Left renal pelvis (tissue), 4 donors: ENCODE measurements around the gene SEZ6L. TPM values are rescaled to one million over a fixed set of nuclear protein-coding genes. Genes with fewer than 3 reads are reported as not detected.

Experiments
- DNase-seq, 4 donors: peaks; one replicate each; pipeline ENCODE4 v3.0.0-alpha.2; 2013; ENCODE audit warnings: low read depth in 4 of 4, low spot score in 3 of 4
- polyA plus RNA-seq, 4 donors: library from polyadenylated mRNA; unstranded; fragments of 120-200 nt; gene quantifications; one replicate each; pipeline ENCODE4 v1.2.1, GENCODE V29; 2013; ENCODE audit not compliant: insufficient read length in 4 of 4

The SEZ6L gene
- polyA plus RNA-seq, 4 donors, result 0.13 to 1.3 (median 0.38) TPM

- no peak for DNase-seq
These were observed 120.4 kb downstream of the SEZ6L start for GRCh38 chr22:26289611-26290101.

DNA sequence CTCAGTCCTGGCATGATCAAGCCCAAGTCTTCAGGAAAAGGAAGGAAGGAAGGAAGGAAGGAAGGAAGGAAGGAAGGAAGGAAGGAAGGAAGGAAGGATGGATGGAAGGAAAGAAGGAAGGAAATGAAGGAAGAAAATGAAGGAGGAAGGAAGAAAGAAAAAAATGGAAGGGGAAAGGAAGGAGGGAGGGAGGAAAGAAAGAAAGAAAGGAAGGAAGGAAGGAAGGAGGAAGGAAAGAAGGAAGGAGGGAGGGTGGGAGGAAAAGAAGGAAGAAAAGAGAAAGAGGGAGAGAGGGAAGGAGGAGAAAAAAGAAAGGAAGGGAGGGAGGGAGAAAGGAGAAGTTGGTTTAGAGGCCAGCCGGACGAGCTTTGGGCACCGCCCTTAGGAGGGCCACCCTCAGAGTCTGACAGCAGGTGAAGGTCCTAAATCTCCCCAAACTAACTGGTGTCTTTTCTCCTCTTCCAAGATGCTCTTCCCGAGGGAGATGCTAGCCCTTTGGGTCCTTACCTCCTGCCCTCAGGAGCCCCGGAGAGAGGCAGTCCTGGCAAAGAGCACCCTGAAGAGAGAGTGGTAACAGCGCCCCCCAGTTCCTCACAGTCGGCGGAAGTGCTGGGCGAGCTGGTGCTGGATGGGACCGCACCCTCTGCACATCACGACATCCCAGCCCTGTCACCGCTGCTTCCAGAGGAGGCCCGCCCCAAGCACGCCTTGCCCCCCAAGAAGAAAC, 122.8 kb downstream of the SEZ6L start:
- DNase-seq, result no peak

DNA sequence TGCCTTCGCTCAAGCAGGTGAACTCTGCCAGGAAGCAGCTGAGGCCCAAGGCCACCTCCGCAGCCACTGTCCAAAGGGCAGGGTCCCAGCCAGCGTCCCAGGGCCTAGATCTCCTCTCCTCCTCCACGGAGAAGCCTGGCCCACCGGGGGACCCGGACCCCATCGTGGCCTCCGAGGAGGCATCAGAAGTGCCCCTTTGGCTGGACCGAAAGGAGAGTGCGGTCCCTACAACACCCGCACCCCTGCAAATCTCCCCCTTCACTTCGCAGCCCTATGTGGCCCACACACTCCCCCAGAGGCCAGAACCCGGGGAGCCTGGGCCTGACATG, 123.4 kb downstream of the SEZ6L start:
- DNase-seq, result no peak

DNA sequence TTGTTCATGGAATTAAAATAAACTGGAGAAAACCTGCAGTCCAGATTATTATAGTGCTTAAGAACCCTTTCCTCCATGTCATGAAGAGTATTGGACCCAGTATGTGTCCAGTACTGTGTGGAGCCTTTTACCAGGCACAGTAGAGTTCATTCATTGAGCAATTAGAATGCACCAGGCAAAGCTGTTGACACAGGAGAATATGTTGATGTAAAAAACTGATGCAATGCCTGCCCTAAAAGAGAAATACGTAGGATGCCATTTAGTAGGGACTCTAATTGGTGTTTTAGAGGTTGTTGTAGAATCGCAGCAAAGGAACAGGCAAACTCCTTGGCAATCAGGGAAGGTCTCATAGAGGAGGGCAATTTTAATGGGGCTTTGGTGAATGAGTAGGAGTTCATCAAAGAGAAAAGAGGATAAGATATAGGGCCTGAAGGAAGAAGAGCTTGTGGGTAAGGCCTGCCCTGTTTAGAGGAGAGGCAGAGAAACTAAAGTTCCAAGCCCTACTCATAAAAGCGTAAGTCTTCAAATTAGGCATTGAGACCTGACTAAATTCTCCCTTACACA, 126.4 kb downstream of the SEZ6L start:
- DNase-seq, result no peak

DNA sequence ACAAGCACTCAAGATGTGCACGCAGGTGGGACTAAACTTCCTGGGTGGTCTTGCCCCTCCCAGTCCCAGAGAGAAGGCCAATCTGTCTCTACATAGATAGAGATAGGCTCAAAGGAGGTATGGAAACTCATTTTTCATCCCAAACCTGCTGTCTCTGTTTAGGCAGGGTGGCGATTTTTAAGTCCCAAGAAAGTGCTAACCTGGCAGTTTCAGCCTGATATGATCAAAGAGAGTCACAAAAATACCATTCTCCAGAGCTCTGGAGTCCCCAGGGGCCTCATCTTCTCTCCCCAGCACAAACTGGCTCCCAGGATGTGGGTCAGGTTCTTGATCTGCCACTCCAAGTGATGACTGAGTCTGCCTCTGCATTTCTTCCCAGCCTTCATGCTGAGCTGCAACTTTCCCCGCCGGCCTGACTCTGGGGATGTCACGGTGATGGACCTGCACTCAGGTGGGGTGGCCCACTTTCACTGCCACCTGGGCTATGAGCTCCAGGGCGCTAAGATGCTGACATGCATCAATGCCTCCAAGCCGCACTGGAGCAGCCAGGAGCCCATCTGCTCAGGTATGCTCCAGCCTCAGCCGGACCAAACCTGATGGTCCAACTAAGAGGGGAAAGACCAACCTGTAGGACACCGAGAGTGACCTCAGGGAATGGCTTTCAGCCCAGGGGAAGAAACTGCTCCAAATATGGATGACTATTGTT, 129.5 kb downstream of the SEZ6L start:
- no peak for DNase-seq

DNA sequence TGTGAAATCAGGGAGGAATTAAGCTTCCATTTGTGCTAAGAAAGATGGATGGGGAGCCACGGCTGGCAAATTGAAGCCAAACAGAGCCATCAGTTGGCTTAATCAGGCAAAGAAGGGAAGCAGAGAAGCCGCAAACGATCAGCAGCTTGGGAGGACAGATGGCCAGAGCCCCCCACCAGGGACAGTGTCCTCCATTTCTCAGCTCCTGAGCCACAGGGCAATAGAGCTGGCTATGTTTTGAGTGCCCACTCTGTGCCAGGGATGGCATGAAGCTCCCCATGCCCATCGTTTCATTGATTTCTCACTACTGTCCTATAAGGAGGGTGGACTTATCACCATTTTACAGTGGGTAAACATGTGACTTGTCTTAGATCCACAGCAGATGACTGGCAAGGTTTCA, 133.5 kb downstream of the SEZ6L start:
- no peak for DNase-seq

DNA sequence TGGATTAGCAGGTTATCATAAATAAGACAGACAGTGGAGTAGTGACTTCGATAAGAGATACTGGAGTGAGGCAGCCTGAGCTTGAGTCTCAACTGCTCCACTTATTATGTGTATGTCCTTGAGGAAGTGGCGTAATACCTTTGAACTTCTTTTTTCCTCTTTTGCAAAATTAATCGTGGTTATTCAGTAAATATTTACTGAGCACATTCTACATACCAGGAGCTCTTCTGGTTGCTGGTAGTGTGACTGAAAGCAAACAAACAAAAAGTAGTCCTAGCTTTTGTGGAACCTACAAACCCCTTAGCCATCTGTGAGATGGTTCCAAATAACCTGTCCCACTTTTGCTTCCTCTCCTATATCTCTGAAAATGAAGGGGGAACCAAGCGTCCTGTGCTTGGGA, 134.2 kb downstream of the SEZ6L start:
- DNase-seq, result no peak

DNA sequence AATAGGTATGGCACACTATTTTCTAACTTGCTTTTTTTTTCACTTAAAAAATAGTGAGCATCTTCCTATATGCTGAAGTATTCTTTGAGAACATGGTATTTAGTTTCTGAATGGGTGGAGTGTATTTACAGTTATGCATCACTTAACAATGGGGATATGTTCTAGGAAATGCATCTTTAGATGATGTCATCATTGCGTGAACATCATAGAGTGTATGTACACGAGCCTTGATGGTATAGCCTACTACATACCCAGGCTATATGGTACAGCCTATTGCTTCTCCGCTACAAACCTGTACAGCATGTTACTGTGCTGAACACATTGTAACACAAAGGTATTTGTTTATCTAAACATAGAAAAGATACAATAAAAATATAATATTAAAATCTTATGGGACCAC, 135.5 kb downstream of the SEZ6L start:
- no peak for DNase-seq

DNA sequence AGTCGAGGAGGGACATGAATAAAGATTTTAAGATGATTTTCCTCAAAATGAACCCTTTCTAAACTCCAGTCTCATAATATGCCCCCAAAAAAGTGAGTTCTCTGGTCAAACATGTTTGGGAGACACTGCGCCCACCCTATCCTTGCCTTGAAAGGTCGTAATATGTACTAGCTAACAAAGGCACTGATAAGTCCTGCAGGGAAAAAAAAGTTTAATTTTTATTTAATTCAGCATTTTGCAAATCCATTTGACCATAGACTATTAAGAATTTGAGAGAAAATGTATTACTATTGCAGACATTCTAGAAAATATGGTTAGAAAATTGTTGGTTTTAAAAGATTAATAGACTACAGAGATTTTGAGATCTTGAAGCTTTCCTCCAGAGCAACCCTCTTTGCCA, 139.2 kb downstream of the SEZ6L start:
- DNase-seq, result no peak

DNA sequence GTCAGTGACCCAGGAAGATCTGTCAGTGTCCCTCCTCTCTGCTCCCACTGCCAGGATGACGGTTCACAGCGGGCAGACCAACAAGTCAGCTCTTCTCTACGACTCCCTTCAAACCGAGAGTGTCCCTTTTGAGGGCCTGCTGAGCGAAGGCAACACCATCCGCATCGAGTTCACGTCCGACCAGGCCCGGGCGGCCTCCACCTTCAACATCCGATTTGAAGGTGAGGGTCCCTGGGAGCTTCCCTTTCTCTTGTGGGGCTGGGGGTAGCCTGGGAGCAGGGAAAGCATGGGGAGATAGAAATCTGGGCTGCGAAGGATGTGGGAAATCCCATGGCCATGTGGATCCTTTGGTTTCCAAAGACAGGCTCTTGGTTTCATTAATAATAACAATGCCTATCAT, 141.4 kb downstream of the SEZ6L start:
- DNase-seq, result no peak

DNA sequence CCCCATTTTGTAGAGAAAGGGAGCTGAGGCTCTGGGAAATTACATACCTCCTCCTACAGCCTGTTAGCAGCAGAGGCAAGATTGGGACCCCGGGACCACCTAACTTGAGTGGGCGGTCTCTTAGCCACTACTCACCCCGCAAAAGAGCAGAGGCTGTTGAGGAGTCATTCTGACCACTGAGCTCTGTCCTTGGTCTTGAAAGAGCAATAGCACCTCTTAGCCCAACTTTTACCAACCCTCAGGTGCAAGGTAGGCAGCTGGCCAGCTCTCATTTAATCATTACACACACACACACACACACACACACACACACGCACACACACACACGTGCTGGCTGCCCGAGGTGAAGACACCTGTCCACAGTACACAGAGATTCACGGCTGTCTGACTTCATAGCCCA, 144.0 kb downstream of the SEZ6L start:
- DNase-seq, result no peak

- no peak for DNase-seq
These were observed 144.9 kb downstream of the SEZ6L start for GRCh38 chr22:26314171-26314570.

- DNase-seq, result no peak
These were observed 145.4 kb downstream of the SEZ6L start for GRCh38 chr22:26314656-26315055.

DNA sequence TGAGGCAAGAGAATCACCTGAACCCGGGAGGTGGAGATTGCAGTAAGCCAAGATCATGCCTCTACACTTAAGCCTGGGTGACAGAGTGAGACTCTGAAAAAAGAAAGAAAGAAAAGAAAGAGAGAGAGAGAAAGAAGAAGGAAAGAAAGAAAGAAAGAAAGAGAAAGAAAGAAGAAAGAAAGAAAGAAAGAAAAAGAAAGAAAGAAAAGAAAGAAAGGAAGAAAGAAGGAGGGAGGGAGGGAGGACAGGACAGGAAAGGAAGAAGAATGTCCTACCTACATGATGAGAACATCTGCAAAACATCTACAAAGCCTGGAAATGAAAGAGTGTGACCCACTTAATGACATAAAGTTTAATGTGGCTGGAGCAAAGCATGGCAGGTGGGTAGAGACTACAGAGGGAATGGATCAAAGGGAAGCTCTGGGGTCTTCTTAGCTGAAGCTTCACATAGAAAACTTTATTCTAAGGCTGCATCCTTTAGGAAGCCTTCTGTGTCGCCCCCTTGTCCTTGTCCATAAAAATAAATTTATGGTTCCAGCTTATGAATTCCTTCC, 147.5 kb downstream of the SEZ6L start:
- DNase-seq, result no peak

- DNase-seq, result no peak
These were observed 149.7 kb downstream of the SEZ6L start for GRCh38 chr22:26318975-26319374.

- no peak for DNase-seq
These were observed 151.2 kb downstream of the SEZ6L start for GRCh38 chr22:26320447-26320846.

DNA sequence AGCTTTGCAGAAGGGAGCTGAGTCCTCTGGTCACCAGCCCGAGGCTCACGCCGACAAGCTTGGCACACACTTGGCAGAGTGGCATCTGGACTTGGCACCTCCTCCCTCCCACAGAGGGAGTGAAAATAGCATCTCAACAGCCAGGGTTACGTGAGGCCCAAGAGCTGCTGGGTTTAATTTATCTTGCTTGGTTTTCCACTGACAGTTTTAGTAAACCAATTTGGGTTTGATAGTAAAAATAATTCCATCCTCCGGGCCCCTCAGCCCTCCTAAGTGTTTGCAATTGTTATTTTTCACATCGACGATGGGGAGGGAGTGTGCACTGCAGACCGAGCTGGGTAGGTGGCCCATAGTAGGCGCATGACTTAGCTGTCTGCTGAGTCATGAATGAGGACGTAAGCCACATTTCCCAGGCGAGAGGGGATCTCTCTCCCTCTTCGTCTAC, 152.2 kb downstream of the SEZ6L start:
- DNase-seq, result no peak

DNA sequence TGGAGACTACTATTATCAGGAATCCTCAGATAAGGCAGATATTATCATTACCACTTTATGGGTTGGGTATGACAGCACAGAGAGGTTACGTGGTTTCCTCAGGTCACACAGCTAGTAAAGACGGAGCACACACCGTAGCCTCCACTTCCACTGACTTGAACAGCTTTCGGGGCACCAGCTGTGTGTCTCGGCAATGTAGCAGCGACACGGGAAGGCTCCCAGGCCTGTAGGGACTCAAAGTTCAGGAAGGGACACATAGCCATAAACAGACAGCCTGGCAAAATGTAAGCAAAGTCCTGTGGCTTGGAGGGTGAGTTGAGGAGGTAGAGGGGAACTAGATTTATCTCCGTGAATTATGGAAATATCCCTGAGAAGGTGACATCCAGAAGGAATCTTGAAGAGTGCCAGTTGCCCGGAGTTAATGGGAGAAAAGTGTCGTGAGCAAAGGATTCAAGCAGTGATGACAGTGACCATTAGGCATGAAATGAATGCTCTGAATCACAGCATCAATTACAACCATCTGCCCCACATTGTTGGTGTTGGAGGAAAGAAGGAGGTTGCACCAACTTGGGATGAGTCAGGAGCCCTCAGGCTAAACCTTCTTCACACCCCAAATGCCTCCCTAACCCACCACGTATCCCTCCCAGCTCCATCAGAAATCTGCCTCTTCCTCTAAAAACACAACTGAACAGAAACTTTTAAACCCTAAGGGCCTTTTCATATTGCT, 153.1 kb downstream of the SEZ6L start:
- no peak for DNase-seq

GRCh38 chr22:26323013-26323412, 153.8 kb downstream of the SEZ6L start:
- DNase-seq, result no peak

DNA sequence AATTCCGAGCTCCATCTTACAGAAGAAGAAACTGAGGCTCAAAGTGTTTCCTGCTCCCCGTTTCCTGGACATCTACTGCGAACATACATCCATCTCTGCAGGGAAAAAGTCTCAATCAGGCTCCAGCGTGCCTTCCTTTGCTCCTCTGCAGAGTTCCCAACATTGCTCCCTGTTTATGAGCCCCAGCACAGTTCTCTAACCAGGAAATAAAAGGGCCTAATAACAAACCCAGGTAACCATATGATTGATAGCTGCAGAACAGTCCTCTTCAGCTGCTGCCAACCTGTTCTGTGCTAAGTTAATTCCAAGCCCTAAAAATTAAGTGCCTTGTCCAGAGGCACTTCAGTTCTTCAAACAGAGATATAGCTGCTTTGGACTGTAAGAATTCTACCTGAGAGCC, 154.9 kb downstream of the SEZ6L start:
- DNase-seq, result no peak

GRCh38 chr22:26325641-26326040, 156.4 kb downstream of the SEZ6L start:
- DNase-seq, result no peak
